ENCODE results near the gene RGP1. TPM values are rescaled to one million over a fixed set of nuclear protein-coding genes. Genes with fewer than 3 reads are reported as not detected.

Gene RGP1
- total RNA-seq, 1 donor from 2014 or later, result 11.8 TPM

DNA sequence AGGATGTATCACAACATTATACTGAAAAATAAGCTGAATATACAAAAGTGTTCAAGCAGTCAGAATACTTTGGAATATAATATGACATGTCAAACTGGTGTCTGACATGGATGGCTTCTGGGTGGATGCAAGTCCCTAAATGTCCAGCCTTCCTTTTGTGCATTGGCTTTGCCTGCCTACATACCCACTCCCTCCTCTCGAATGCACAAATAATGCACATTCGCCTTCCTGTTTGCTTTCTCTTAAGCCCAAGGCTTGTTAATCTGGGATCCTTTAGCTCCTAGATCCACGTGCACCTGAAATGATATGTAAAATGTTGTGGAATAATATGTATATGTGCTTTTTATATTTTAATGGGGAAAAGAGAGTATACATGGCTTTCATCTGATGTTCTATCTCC, 29.4 kb downstream of the RGP1 start:
- no peaks in the 10 kb centered on the region for H3K36me3 ChIP-seq (ENCODE audit: control insufficient read depth, insufficient read depth, low read length)
- no peak for FAIRE-seq
- no peaks in the 10 kb centered on the region for H3K27me3 ChIP-seq (ENCODE audit: control insufficient read depth, insufficient read depth, low read length)
- DNase-seq (ENCODE audit: low read depth), result no peak
- TF ChIP-seq, protein P1, sequence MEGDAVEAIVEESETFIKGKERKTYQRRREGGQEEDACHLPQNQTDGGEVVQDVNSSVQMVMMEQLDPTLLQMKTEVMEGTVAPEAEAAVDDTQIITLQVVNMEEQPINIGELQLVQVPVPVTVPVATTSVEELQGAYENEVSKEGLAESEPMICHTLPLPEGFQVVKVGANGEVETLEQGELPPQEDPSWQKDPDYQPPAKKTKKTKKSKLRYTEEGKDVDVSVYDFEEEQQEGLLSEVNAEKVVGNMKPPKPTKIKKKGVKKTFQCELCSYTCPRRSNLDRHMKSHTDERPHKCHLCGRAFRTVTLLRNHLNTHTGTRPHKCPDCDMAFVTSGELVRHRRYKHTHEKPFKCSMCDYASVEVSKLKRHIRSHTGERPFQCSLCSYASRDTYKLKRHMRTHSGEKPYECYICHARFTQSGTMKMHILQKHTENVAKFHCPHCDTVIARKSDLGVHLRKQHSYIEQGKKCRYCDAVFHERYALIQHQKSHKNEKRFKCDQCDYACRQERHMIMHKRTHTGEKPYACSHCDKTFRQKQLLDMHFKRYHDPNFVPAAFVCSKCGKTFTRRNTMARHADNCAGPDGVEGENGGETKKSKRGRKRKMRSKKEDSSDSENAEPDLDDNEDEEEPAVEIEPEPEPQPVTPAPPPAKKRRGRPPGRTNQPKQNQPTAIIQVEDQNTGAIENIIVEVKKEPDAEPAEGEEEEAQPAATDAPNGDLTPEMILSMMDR (IDR thresholded peaks at IDR 0.05; ENCODE audit: insufficient read depth, low read length, severe bottlenecking), result no peak
- no peak overlapping the region for H3K4me3 ChIP-seq (ENCODE audit: low read depth, low read length)

DNA sequence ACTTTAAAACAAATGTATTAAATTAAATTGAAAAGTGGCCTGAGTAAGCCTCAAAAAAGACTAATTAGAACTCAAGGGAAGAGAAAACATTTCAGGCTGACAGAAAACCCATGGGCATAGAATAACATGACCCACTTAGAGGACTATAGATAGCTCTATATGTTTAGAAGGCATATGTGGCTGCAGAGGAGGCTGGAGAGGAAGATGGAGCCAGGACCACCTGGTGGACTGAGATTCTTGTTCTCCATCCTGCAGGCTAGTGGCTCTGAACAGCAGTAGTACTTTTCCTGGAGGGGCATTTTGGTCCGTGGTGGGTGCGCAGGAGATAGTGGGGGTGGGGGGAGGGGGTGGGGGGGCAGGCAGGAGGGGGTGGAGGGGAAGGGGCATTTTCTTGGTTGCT, 32.0 kb downstream of the RGP1 start:
- TF ChIP-seq, protein P1 (IDR thresholded peaks at IDR 0.05; ENCODE audit: insufficient read depth, low read length, severe bottlenecking), result no peak
- no peaks in the 10 kb centered on the region for H3K27me3 ChIP-seq (ENCODE audit: control insufficient read depth, insufficient read depth, low read length)
- FAIRE-seq (no peak), DNase-seq (ENCODE audit: low read depth) (no peak)
- no peaks in the 10 kb centered on the region for H3K36me3 ChIP-seq (ENCODE audit: control insufficient read depth, insufficient read depth, low read length)
- no peak overlapping the region for H3K4me3 ChIP-seq (ENCODE audit: low read depth, low read length)

DNA sequence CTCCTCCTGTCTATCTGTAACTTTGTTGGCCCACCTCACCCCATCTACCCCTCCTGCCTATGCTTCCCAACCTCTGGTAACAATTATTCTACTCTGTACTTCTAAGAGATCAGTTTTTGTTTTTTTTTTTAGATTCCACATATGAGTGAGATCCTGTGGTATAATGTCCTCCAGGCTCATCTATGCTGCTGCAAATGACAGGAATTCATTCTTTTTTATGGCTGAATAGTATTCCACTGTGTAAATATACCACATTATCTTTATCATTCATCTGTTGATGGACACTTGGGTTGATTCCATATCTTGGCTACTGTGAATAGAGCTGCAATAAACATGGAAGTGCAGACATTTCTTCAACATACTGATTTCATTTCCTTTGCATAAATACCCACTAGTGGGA, 34.3 kb downstream of the RGP1 start:
- TF ChIP-seq, protein P1 (IDR thresholded peaks at IDR 0.05; ENCODE audit: insufficient read depth, low read length, severe bottlenecking), result no peak
- no peak for FAIRE-seq
- no peak for DNase-seq (ENCODE audit: low read depth)
- H3K4me3 ChIP-seq (ENCODE audit: low read depth, low read length), result no peak overlapping the region
- no peaks in the 10 kb centered on the region for H3K36me3 ChIP-seq (ENCODE audit: control insufficient read depth, insufficient read depth, low read length)
- no peaks in the 10 kb centered on the region for H3K27me3 ChIP-seq (ENCODE audit: control insufficient read depth, insufficient read depth, low read length)

DNA sequence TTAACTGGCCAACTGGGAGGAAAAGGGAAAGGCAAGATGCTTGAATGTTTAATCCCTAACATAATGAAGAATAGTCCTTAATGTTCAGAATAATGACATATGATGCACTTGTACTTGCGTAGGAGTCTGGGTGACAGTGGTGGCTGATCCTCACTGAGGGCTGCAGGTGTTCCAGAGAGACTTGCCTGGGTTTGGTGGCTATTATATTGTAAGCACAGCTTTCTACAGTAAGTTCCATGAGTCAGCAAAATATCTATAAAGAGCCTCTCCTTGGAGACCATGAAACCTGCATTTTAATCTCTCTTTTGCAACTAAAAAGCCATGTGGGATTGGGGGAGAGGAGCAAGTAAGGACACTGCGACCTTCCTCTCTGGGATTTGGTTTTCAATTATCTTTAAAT, 40.5 kb downstream of the RGP1 start:
- Histone ChIP-seq H3K36me3 (ENCODE audit: control insufficient read depth, insufficient read depth, low read length) (no peaks in the 10 kb centered on the region), H3K27me3 (ENCODE audit: control insufficient read depth, insufficient read depth, low read length) (no peaks in the 10 kb centered on the region), H3K4me3 (ENCODE audit: low read depth, low read length) (no peak overlapping the region)
- DNase-seq (ENCODE audit: low read depth) (no peak), FAIRE-seq (no peak)
- TF ChIP-seq, protein P1 (IDR thresholded peaks at IDR 0.05; ENCODE audit: insufficient read depth, low read length, severe bottlenecking), result no peak

DNA sequence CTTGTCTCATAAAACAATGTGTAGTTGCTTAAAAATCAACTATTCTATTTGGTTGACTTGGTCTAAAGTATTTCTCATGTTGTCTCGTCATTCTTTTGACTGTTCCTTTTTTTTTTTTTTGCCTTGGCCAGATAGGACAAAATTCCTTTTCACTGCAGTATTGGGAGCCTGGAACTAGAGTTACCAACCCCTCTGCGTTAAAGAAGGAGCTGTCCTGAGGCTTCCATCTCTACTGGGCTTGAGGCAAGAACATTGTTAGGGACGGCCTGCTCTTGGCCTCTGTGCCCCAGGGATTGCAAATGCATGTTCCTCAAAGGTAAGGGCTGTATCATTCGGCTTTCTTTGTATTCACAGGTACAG, 40.9 kb downstream of the RGP1 start:
- DNase-seq (ENCODE audit: low read depth) (no peak), FAIRE-seq (no peak)
- TF ChIP-seq, protein P1 (IDR thresholded peaks at IDR 0.05; ENCODE audit: insufficient read depth, low read length, severe bottlenecking), result no peak
- H3K4me3 ChIP-seq (ENCODE audit: low read depth, low read length), result no peak overlapping the region
- H3K27me3 ChIP-seq (ENCODE audit: control insufficient read depth, insufficient read depth, low read length), result no peaks in the 10 kb centered on the region
- H3K36me3 ChIP-seq (ENCODE audit: control insufficient read depth, insufficient read depth, low read length), result no peaks in the 10 kb centered on the region

Data from bronchial epithelial cell (primary cell).